GM12873 (cell line): ENCODE data around the gene CAP2.

Source experiments
- TF ChIP-seq, protein P1 (sequence below): IDR thresholded peaks from 2 replicates; pipeline ENCODE4 v1.5.1; 2012; ENCODE audit warnings: low read depth, mild to moderate bottlenecking, moderate library complexity, low read length, control low read depth; ENCODE audit not compliant: insufficient read depth; ENCODE audit errors: missing control alignments

Gene CAP2

DNA sequence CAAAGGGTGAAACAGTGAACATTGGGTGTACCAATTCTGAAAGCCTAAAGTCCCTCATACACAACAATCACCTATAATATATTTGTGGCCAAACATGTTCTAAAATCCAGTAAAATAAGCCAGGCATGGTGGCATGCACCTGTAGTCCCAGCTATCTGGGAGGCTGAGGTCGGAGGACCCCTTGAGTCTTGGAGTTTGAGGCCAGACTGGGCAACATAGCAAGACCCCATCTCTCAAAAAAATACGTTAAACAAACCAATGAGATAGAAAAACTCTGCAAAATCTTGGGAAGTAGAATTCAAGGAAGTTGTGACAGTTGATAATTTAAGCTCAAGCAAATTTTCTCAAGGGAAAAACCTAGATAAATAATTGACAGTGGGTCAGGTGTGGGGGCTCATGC, 92.6 kb downstream of the CAP2 start:
- TF ChIP-seq, protein P1, sequence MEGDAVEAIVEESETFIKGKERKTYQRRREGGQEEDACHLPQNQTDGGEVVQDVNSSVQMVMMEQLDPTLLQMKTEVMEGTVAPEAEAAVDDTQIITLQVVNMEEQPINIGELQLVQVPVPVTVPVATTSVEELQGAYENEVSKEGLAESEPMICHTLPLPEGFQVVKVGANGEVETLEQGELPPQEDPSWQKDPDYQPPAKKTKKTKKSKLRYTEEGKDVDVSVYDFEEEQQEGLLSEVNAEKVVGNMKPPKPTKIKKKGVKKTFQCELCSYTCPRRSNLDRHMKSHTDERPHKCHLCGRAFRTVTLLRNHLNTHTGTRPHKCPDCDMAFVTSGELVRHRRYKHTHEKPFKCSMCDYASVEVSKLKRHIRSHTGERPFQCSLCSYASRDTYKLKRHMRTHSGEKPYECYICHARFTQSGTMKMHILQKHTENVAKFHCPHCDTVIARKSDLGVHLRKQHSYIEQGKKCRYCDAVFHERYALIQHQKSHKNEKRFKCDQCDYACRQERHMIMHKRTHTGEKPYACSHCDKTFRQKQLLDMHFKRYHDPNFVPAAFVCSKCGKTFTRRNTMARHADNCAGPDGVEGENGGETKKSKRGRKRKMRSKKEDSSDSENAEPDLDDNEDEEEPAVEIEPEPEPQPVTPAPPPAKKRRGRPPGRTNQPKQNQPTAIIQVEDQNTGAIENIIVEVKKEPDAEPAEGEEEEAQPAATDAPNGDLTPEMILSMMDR = no peak

DNA sequence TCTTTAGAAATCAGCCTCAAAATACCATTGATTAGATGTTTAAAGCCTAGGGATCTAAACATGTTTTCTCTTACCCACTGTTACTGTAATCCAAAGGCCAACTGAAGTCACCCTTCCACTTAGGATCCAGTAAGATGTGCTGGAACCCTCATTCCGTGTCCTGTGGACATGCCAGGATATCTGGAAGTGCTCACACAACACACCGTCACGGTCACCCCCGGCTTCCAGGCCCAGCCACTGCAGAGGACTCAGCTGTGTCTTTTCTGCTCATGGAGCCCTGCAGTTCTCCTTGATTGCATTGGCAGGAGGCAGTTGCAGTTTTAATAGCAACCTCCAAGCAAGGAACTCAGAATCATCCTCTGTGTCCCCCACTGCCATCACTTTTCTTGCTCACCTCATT, 93.3 kb downstream of the CAP2 start:
- TF ChIP-seq, protein P1 = no peak

DNA sequence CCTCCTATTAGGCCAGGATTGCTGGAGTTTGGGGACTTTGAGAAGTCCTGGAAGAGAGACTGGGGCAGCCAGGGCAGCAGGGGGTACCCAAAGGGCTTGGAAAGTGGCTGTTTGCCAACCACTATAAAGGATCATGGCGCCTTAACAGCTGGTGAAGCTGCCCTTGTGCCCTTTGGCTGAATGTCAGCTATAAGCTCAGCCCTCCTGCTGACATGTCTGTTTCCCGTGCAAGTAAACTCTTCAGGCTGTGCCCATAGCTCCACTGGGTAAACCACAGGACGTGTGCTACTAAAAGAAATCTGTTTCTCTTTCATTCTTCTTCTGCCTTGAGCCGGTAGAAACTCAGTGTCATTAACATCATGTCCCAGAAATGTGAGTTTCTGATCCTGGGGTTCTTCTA, 97.3 kb downstream of the CAP2 start:
- TF ChIP-seq, protein P1 = no peak

DNA sequence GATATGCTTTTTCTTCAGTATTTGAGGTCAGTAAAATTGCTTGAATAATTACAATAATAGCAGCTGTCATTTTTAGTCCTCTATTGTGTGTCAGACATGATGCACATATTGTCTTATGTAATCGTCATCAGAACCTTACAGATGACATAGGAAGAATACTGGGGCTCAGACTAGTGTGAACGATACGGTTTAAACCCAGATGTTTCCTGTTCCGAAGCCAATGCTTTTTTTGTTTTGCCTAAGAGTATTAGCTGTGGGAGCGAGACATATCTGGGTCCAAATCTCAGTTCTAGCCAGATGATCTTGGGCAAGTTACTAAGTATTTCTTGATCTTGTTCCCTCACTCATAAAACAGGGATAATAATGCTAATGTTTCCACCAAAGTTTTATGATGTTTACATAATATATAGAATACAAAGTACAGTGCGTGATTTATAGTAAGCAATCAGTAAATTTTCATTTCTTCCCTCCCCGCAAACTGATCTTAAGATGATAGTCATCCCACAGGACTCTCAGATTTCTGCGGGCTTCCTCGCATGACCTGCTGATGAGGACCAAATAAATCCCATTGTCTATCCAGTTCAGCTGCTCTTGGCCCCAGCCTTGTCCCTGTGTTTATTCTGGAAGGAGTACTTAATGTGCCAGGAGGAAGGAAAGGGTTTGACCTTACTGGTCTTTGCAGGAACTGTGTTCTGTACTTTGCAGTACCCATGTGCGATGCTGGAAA, 98.2 kb downstream of the CAP2 start:
- TF ChIP-seq, protein P1 = no peak

DNA sequence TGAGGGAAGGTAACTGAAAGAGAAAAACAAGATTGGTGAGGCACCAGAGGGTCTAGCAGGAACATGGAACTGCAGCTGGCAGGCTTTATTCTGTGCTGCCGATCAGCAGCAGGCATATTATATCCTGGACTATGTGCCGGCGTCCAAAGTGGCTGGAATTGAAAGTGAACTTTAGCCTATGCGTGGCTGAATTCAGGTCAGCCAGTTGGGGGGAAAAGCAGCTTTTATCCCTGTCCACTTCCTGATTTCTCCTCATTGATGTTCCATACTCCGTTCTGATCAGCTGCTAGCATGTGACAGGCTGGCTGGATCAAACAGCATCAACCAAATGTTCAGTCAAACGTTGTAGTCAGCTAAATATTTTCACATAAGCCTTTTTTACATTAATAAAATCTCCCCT, 99.0 kb downstream of the CAP2 start:
- TF ChIP-seq, protein P1 = no peak

DNA sequence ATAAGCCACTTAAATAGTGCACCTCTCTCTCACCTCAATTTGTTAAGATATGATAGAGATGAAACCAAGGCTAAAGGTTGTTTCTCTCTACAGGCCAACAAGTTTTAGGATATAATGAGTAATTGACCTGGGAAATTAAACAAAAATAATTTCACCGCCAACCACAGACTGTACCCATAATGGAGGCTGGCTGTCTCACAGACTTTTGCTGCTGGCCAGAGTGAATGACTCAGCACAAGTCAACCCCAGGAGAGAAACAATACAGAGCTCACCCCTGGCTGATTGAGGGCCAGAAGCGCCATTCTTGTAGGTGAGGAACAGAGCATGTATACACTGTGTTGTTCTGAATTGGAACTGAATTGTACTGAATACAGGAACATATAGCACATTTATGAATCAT, 99.9 kb downstream of the CAP2 start:
- TF ChIP-seq, protein P1 = no peak

DNA sequence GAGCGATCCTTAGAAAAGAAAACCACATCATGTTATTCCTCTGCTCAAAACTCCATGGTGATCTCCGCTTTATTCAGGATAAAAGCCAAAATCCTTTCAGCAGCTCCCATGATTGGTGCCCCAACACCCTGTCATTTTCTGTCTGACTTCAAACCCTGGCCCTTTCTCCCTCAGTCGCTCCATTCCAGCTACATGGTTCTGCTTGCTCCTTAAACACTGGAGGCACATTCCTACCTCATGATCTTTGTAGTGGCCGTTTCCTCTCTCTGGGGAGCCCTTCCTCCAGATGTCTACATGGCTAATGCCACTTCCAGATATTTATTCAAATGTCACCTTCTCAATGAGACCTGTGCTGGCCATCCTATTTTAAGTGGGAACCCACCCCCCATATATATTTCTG, 100.8 kb downstream of the CAP2 start:
- TF ChIP-seq, protein P1 = no peak
